GM13977 (cell line): ENCODE data around the gene TXNRD1.
"Not testable (repeated sequence)": the region's sequence is repeated elsewhere in the genome, so short reads cannot be mapped to it uniquely, and the experiment has no call there.

Source experiments
- DNase-seq: peaks from one replicate; pipeline ENCODE4 v3.0.0; 2012; ENCODE audit warnings: low spot score
- CTCF ChIP-seq: IDR thresholded peaks from 2 replicates; pipeline ENCODE4 v1.5.1; 2012; ENCODE audit warnings: mild to moderate bottlenecking, control low read depth; ENCODE audit not compliant: insufficient read depth; ENCODE audit errors: extremely low read depth, missing control alignments
- in situ Hi-C: fragments of 300-500 bp; cut with MboI; formaldehyde crosslinking; loops from one replicate; pipeline ENCODE4 v1.12.0; 2022; ENCODE audit warnings: low sequenced_read_pairs, low pct_unique_long_range_greater_than_20kb, mixed read lengths, inconsistent platforms; ENCODE audit not compliant: unreplicated experiment

TXNRD1 gene

GRCh38 chr12:104291867-104292524, 76.4 kb downstream of the TXNRD1 start:
- TF ChIP-seq CTCF: no peak
- in situ Hi-C loops: no loop called here
- no peak for DNase-seq

- in situ Hi-C loops: no loop called here
- no peak for DNase-seq
- no peak for TF ChIP-seq CTCF
Observed at GRCh38 chr12:104292872-104293794, 77.6 kb downstream of the TXNRD1 start.

DNA sequence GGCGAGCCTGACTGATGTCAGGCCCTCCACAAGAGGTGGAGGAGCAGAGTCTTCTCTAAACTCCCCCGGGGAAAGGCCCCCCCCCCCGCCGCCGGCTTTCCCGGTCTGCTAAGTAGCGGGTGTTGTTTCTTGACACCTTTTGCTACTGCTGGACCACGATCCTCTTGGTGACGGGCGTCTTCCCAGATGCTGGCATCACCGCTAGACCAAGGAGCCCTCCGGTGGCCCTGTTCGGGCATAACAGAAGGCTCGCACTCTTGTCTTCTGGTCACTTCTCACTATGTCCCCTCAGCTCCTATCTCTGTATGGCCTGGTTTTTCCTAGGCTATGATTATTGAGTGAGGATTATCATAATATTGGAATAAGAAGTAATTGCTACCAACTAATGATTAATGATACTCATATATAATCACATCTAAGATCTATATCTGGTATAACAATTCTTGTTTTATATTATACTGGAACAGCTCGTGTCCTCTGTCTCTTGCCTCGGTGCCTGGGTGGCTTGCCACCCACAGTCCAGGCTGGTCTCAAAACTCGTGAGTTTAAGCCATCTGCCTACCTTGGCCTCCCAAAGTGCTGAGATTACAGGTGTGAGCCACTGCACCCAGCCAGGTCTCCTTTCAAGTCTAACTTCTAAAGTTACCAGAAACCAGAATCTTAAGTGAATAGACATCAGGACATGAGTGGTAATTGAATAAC, 78.7 kb downstream of the TXNRD1 start:
- in situ Hi-C loops, DNase-seq: not testable (repeated sequence)
- TF ChIP-seq CTCF: peak; percentile 26

- DNase-seq: no peak
- in situ Hi-C loops: no loop called here
- TF ChIP-seq CTCF: no peak
Observed at GRCh38 chr12:104294927-104295668, 79.5 kb downstream of the TXNRD1 start.

DNA sequence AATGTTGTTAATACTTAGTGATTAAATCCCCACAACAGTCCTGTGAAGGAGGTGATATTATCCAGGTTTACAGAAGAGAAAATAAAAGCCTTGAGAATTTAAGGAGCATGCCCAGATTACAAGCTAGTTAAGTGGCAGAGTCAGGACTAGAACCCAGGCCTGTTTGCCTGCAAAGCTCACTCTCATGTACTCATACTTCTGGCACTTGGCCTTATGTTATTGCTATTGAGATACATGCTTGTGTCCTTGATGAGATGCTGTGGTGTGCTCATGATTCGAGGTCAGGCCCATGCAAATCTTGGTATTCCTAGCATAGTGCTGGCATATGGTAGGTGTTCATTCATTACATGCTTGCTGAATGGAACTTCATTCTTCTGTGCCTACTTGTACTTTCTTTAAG, 80.4 kb downstream of the TXNRD1 start:
- DNase-seq: no peak
- no peak for TF ChIP-seq CTCF
- in situ Hi-C loops: no loop called here

- no peak for TF ChIP-seq CTCF
- in situ Hi-C loops: no loop called here
- no peak for DNase-seq
Observed at GRCh38 chr12:104296718-104297117, 81.1 kb downstream of the TXNRD1 start.
